GM12891 (cell line): ENCODE measurements around the gene C1orf53.

Experiments used
- POLR2A ChIP-seq: IDR thresholded peaks from 2 replicates; pipeline ENCODE4 v1.6.1; 2011; ENCODE audit warnings: low read depth, low read length, control low read depth
- POLR2AphosphoS5 ChIP-seq: IDR thresholded peaks from 2 replicates; pipeline ENCODE4 v1.6.1; 2011; ENCODE audit warnings: low read depth, low read length, control low read depth

GRCh38 chr1:197865809-197866208 is 36.6 kb upstream of the C1orf53 start:
- no peak for TF ChIP-seq POLR2A
- TF ChIP-seq POLR2AphosphoS5, result no peak
